NCI-H2107 treated with DMSO at 0.1 percent for 48 hours (cell line): Measurements from ENCODE around the gene DCP2.
"Not testable (repeated sequence)": the region's sequence is repeated elsewhere in the genome, so short reads cannot be mapped to it uniquely, and the experiment has no call there.

Experiments used
- DNase-seq: peaks from one replicate; lab custom pipeline; 2025; ENCODE audit not compliant: unreplicated experiment; lab: John Stamatoyannopoulos, UW

The DCP2 gene

DNA sequence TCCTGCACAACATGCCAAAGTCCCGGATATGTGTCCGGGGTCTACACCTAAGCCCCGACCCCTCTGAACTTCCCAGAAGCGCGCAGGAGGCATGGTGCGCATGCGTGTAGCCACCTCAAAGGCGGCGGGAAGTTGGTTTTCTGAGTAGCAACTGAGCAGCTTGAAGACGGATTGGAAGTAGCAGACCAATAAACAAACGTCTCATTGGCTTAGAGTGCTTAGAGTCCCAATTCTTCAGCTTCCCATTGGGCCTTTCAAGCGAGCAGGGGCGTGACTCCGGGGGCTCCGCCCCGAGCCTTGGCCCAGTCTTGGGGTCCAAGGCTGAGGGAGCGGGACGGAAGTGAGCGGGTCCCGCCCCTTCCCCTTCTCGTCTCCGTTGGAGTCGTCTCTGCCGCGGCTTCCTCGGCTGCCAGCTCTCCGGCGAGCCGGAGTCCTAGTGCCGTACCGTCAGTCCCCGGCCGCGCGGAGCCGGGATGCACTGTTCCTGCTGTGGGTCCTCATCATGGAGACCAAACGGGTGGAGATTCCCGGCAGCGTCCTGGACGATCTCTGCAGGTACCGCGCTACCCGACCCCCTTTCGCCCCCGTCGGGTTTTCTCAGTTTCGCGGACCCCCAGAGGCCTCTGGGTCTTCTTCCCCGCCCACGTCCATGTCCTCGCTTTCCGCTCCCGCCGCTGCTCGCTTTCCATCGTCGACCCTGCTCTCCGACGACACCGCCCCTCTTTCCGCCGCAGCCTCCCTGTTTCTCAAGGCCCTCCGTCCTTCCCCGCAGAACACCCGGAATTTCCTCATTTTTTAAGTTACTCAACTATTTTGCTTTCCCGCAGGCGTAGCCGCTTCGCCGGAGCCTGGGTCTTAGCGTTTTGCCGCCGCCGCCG lies at the start of gene DCP2:
Gene DCP2 (plus strand): TSS at position 367 of the 878 bp plus-strand sequence. CDS start 136 bp downstream, at position 503.
- DNase-seq, result peak; percentile 86

GRCh38 chr5:112929336-112930081 lies 47.1 kb upstream of the DCP2 start:
- DNase-seq, result no peak

GRCh38 chr5:112930082-112930344 lies 46.6 kb upstream of the DCP2 start:
- DNase-seq, result no peak

DNA sequence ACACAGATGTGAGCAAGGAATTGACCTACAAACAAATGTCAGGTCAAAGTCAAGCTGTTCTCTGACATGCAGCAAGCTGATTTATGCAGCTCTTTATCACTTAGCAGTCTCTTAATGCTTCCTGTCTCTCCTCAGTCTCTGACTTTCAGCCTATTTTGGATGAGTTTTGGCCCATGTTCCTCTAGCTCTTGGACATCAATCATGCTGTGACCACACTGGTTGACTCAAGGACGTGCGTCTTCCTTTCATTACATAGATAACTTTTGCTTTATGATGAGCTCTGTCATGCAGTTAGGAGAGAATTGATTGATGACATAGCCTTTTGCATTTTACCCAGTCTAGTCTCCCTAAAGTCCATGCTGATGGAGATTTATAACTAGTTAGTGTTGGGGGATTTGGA lies 45.1 kb upstream of the DCP2 start:
- DNase-seq, result no peak

DNA sequence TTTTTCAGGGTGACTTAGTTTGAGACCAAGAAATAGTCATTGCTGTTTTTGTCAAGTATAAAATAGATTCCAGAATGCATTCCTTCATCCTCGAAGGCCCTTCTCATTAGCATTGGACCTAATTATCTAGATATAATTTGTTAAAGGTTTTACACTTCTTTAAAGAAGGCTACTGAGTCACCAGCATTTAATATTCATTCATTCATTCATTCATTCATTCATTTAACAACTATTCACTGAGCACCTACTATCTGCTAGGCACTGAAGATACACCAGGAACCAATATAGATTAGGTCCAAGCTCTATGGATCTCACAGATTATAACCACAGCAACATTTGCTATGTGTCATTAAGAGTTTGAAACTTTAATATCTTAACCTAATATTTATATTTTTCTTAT lies 43.5 kb upstream of the DCP2 start:
- DNase-seq, result no peak

- DNase-seq, result no peak
Measured at GRCh38 chr5:112933651-112934365, 42.8 kb upstream of the DCP2 start.

GRCh38 chr5:112934366-112934663 lies 42.3 kb upstream of the DCP2 start:
- no peak for DNase-seq

- DNase-seq, result no peak
Measured at GRCh38 chr5:112935675-112936074, 40.9 kb upstream of the DCP2 start.

- DNase-seq, result no peak
Measured at GRCh38 chr5:112938286-112938685, 38.3 kb upstream of the DCP2 start.

GRCh38 chr5:112940670-112941069 lies 35.9 kb upstream of the DCP2 start:
- DNase-seq, result no peak

- DNase-seq, result no peak
Measured at GRCh38 chr5:112948458-112948857, 28.1 kb upstream of the DCP2 start.

DNA sequence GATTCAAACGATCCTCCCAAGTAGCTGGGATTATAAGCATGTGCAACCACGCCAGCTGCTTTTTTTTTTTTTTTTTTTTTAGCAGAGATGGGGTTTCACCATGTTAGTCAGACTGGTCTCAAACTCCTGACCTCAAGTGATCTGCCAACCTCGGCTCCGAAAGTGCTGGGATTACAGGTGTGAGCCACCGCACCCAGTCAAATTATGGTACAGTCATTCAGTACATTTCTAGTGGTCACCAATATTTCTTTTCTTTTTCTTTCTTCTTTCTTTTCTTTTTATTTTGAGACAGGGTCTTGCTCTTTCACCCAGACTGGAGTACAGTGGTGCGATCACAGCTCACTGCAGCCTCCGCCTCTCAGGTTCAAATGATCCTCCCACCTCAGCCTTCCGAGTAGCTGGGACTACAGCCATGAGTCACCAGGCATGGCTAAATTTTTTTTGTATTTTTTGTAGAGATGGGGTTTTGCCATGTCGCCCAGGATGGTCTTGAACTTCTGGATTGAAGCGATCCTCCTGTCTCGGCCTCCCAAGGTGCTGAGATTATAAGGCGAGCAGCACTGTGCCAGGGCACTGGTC lies 25.4 kb upstream of the DCP2 start:
- DNase-seq, result no peak

GRCh38 chr5:112956606-112957005 lies 20.0 kb upstream of the DCP2 start:
- DNase-seq, result no peak

DNA sequence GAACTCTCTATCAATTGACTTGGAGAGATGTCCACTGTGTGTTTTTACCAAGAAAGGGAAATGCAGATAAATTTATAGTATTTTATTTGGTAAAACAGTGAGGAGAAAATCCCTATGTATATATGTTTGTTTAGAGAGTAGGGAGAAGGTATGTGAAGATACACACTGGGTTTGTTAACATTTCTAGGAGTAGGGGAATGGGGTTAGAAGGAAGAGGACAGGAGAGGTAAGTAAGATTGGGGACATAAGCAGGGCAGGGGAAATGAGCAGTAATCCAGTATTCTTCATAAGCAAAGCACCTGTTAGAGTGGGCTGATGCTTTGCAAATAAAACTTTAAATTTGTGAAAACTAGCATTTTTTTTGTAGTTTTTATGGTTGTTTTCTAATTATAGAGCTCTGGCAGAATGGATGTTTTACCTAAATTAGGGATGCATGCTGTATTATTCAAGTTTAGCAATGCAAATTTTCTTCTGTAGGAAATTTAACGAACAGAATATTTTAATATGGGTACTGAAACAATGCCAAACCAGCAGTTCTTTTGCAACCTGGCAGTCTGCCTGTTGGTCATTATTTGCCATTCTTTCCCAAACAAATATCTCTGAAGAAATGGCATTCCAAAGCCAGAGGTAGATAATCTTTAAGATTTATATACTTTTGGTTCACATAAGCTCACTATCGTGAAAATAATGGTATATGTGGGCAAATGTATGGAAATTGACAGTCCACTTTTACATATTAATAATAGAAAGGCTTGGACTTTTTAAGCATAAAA lies 19.4 kb upstream of the DCP2 start:
- no peak for DNase-seq

DNA sequence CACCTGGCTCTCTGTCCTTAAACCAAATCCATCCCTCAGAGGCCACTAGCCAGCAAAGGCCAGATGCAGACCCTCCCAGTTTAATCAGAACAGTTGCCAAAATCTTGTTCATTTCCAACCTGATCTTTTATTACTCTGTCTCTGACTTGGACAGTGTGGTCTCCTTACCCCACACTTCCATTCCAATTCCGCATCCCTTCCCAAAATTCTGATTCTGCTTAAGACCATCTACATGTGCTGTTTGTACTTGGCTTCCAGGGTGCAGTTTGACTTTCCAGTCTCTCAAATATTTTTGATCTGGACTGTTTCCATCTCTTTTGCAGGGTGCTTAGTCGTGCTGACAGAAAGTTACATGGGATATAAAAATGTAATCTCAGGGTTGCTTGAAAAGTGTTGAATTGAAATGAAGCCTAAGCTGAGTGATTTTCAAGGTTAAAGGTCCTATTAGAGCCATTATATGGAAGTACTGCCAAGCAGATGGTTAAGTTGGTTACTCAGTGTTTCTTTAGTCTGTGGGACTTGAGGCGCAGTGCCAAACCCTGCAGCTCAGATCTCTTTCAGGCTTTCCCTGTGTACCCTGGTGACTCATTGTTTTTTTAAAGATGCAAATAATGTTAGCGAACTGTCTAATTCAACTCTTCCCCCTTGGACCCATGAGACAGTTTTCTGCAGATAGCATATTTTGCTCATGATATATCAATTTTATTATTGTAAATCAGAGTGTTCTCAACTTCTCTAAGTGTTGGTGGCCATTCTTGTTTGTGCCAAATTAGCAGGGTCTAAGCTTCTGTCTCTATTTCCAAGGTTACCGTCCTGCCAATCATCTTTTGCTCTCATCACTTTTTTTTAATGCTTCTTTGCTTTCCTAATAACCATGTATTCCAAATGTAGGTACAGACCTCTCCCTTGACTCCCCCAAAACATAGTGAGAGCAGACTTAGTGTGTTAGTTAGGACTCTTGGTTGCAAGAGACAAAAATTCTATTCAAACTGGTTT lies 18.2 kb upstream of the DCP2 start:
- no peak for DNase-seq

DNA sequence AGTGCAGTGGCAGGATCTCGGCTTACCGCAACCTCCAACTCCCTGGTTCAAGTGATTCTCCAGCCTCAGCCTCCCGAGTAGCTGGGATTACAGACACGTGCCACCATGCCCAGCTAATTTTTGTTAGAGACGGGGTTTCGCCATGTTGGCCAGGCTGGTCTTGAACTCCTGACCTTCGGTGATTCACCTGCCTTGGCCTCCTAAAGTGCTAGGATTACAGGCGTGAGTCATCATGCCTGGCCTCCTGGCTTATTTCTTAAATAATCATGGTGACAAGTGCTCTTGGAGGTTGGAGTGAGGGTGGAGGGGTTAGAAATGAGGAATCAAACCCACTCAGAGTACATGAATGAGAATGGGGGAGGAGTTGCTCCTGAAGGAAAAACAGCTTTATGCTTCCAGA lies 16.7 kb upstream of the DCP2 start:
- DNase-seq, result not testable (repeated sequence)

GRCh38 chr5:112960315-112960714 lies 16.3 kb upstream of the DCP2 start:
- DNase-seq, result no peak

DNA sequence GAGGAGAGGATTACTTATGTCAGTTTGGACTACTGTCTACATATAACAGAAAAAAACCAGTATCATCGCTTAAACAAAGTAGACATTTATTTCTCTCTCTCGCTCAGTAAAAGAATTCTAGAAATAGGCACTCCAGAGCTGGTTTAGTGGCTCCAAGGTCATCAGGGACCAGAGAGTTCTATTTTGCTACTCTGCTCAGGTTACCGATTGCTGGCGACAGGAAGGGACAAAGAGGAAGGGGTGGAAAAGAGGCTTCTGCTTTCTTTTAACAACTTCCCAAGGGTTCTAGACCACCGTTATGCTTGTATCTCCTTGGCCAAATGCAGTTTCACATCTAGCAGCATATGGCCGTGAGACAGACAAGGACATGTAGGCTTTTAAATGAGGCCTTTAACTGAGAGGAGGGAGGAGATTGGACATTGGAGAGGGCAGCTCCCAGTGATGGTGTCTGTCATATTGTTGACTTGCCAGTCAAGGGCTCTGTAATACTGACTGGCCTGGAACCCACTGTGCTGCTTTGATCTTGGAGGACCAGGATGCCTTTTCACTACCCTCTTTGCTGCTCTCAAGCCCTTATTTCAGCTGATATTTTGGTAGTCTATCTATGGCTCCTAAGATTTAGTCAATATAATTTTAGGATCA lies 15.6 kb upstream of the DCP2 start:
- no peak for DNase-seq

GRCh38 chr5:112963374-112963733 lies 13.2 kb upstream of the DCP2 start:
- DNase-seq, result not testable (repeated sequence)
